H9 (cell line): ENCODE data around the gene TSPAN5. TPM values are rescaled to one million over a fixed set of nuclear protein-coding genes. Genes with fewer than 3 reads are reported as not detected.

ENCODE experiments used
- DNase-seq: peaks from one replicate; pipeline ENCODE4 v3.0.0-alpha.2; 2017
- H2AFZ ChIP-seq: one replicate; pipeline ENCODE4 v1.6.1; 2013; ENCODE audit warnings: mild to moderate bottlenecking, low read length, control low read depth, moderate library complexity
- H2AK5ac ChIP-seq: 2 replicates; pipeline ENCODE4 v1.6.1; 2013; ENCODE audit warnings: low read length, control low read depth, mixed read lengths; ENCODE audit not compliant: insufficient read length
- H2BK120ac ChIP-seq: one replicate; pipeline ENCODE4 v1.6.1; 2013; ENCODE audit warnings: low read depth, mild to moderate bottlenecking, low read length, control low read depth, inconsistent platforms; ENCODE audit not compliant: poor library complexity, severe bottlenecking
- H2BK12ac ChIP-seq: 2 replicates; pipeline ENCODE4 v1.6.1; 2013; ENCODE audit warnings: low read length, control low read depth, mixed read lengths, low read depth; ENCODE audit not compliant: insufficient read length
- H2BK15ac ChIP-seq: 2 replicates; pipeline ENCODE4 v1.6.1; 2013; ENCODE audit warnings: low read depth, low read length, control low read depth
- H2BK20ac ChIP-seq: one replicate; pipeline ENCODE4 v1.6.1; 2013; ENCODE audit warnings: low read depth, mild to moderate bottlenecking, low read length, control low read depth, inconsistent platforms; ENCODE audit not compliant: poor library complexity, severe bottlenecking
- H2BK5ac ChIP-seq: 2 replicates; pipeline ENCODE4 v1.6.1; 2013; ENCODE audit warnings: low read length, control low read depth, mixed read lengths; ENCODE audit not compliant: insufficient read length
- H3K14ac ChIP-seq: 2 replicates; pipeline ENCODE4 v1.6.1; 2013; ENCODE audit warnings: low read length, control low read depth; ENCODE audit not compliant: insufficient read depth
- H3K18ac ChIP-seq: 2 replicates; pipeline ENCODE4 v1.6.1; 2013; ENCODE audit warnings: low read depth, mild to moderate bottlenecking, mixed read lengths, low read length, control low read depth; ENCODE audit not compliant: insufficient read length
- H3K23ac ChIP-seq: 2 replicates; pipeline ENCODE4 v1.6.1; 2013; ENCODE audit warnings: low read length, control low read depth, mixed read lengths, low read depth; ENCODE audit not compliant: insufficient read length
- H3K23me2 ChIP-seq: 2 replicates; pipeline ENCODE4 v1.6.1; 2013; ENCODE audit warnings: low read depth, mild to moderate bottlenecking, mixed read lengths, low read length, control low read depth; ENCODE audit not compliant: insufficient read length, poor library complexity, severe bottlenecking
- H3K27ac ChIP-seq: 2 replicates; pipeline ENCODE4 v1.5.1; 2013; ENCODE audit warnings: low read length, control low read depth, mixed read lengths, low read depth; ENCODE audit not compliant: insufficient read length
- H3K27me3 ChIP-seq: 2 replicates; pipeline ENCODE4 v1.6.1; 2013; ENCODE audit warnings: low read length, control low read depth, inconsistent platforms; ENCODE audit not compliant: insufficient read depth
- H3K4ac ChIP-seq: 2 replicates; pipeline ENCODE4 v1.6.1; 2013; ENCODE audit warnings: low read depth, mild to moderate bottlenecking, control low read depth, inconsistent platforms, low read length, moderate library complexity
- H3K4me1 ChIP-seq: 2 replicates; pipeline ENCODE4 v1.6.1; 2013; ENCODE audit warnings: low read length, control low read depth, inconsistent platforms; ENCODE audit not compliant: insufficient read depth
- H3K4me2 ChIP-seq: 2 replicates; pipeline ENCODE4 v1.6.1; 2013; ENCODE audit warnings: low read length, control low read depth, mixed read lengths; ENCODE audit not compliant: insufficient read length, insufficient read depth
- H3K56ac ChIP-seq: 2 replicates; pipeline ENCODE4 v1.6.1; 2013; ENCODE audit warnings: low read depth, mild to moderate bottlenecking, mixed read lengths, low read length, control low read depth; ENCODE audit not compliant: insufficient read length
- H3K79me1 ChIP-seq: 2 replicates; pipeline ENCODE4 v1.6.1; 2013; ENCODE audit warnings: low read depth, mild to moderate bottlenecking, moderate library complexity, low read length, control low read depth, inconsistent platforms; ENCODE audit not compliant: insufficient read depth, poor library complexity, severe bottlenecking
- H3K79me2 ChIP-seq: 2 replicates; pipeline ENCODE4 v1.6.1; 2013; ENCODE audit warnings: low read length, control low read depth, inconsistent platforms; ENCODE audit not compliant: insufficient read depth
- H3K9ac ChIP-seq: 2 replicates; pipeline ENCODE4 v1.6.1; 2013; ENCODE audit warnings: low read length, control low read depth, mixed read lengths; ENCODE audit not compliant: insufficient read length; ENCODE audit errors: extremely low read depth
- H3K9me3 ChIP-seq: one replicate; pipeline ENCODE4 v1.6.1; 2013; ENCODE audit warnings: low read depth, low read length, inconsistent platforms; ENCODE audit not compliant: control insufficient read depth
- H3T11ph ChIP-seq: one replicate; pipeline ENCODE4 v1.6.1; 2013; ENCODE audit warnings: mild to moderate bottlenecking, low read length, control low read depth, inconsistent platforms
- H4K20me1 ChIP-seq: one replicate; pipeline ENCODE4 v1.6.1; 2013; ENCODE audit not compliant: control insufficient read depth, insufficient read length, insufficient read depth
- H4K5ac ChIP-seq: 2 replicates; pipeline ENCODE4 v1.6.1; 2013; ENCODE audit warnings: low read depth, mild to moderate bottlenecking, mixed read lengths, low read length, control low read depth; ENCODE audit not compliant: insufficient read length
- H4K8ac ChIP-seq: replicated peaks from 2 replicates; pipeline ENCODE4 v1.6.1; 2013; ENCODE audit warnings: low read length, control low read depth, mixed read lengths, low read depth; ENCODE audit not compliant: insufficient read length
- H4K91ac ChIP-seq: 2 replicates; pipeline ENCODE4 v1.6.1; 2013; ENCODE audit warnings: low read depth, mild to moderate bottlenecking, moderate library complexity, mixed read lengths, low read length, control low read depth; ENCODE audit not compliant: insufficient read length
- H3K27ac Mint-ChIP-seq, 3 experiments: 2 replicates in 2 of 3; 3 replicates in 1 of 3; pipeline ENCODE4 v1.8.0; 2020 to 2021; ENCODE audit warnings: mixed read lengths in 3 of 3, mild to moderate bottlenecking in 1 of 3, moderate library complexity in 1 of 3
- H3K27me3 Mint-ChIP-seq: 2 replicates; pipeline ENCODE4 v1.8.0; 2021; ENCODE audit warnings: low read depth, mild to moderate bottlenecking, moderate library complexity, mixed read lengths
- H3K36me3 Mint-ChIP-seq, 3 experiments: 2 replicates in 2 of 3; 3 replicates in 1 of 3; pipeline ENCODE4 v1.8.0; 2020 to 2021; ENCODE audit warnings: low read depth in 3 of 3, mixed read lengths in 3 of 3; ENCODE audit not compliant: insufficient read depth in 1 of 3
- H3K4me1 Mint-ChIP-seq, 2 experiments: 2 replicates each; pipeline ENCODE4 v1.8.0; 2020; ENCODE audit warnings: mixed read lengths in 2 of 2
- H3K4me3 Mint-ChIP-seq, 2 experiments: 2 replicates in 1 of 2; 3 replicates in 1 of 2; pipeline ENCODE4 v1.8.0; 2020 to 2021; ENCODE audit warnings: mild to moderate bottlenecking in 2 of 2, mixed read lengths in 2 of 2, moderate library complexity in 1 of 2
- H3K9me3 Mint-ChIP-seq, 2 experiments: 2 replicates in 1 of 2; 3 replicates in 1 of 2; pipeline ENCODE4 v1.8.0; 2020; ENCODE audit warnings: mild to moderate bottlenecking in 2 of 2, mixed read lengths in 2 of 2, moderate library complexity in 1 of 2
- WGBS: extraction: QIAGEN DNeasy Blood & Tissue Kit; methylation state at CpG from one replicate; pipeline ENCODE4 v1.1.7; 2013; ENCODE audit warnings: missing lambda C conversion rate, low lambda C conversion rate, mixed read lengths; ENCODE audit not compliant: insufficient read length; ENCODE audit errors: extremely low coverage; 5-methylcytosine and 5-hydroxymethylcytosine counted together
- total RNA-seq: library from RNA; stranded (reverse); gene quantifications from 2 replicates; pipeline ENCODE4 v1.2.1, GENCODE V29; 2021
- TF ChIP-seq, protein P1 (sequence below): fragments of 200-600 bp; sonication (generic); conservative IDR thresholded peaks from 3 replicates; pipeline ENCODE4 v1.8.0; 2021; ENCODE audit warnings: antibody characterized with exemption, mild to moderate bottlenecking

Gene TSPAN5
- total RNA-seq, 1 experiment from 2014 or later: 7.0 TPM

DNA sequence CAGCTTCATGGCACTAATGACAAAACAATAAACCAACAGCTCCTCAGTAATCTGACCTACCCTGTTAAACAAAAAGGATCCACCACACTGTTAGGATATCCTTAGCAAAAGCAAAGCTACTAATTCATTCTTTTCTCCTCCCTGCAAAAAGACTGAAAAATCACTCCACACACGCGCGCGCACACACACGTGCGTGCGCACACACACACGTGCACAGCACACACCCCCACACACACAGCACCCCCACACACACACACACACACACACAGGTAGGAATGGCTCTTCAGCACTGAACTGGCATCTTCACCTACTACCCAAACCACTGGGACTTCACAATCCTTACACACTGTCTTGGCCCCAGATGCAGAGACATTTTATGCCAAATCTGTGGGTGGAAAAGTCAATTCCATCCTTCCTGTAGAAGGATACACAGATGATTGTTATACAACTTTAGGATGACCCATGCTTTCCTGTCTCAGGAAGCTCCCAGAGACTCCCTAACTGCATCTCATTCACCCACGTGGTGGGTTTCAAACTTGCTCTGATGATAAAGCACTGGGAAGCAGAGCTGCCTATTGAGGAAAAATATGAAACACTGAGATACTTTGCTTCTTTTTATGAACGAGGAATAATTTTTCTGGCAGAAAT, 102.5 kb downstream of the TSPAN5 start:
- Histone ChIP-seq H3K79me2 (no peaks in the 10 kb centered on the region; the same call in 1 of the 2 replicates), H3T11ph (no peak overlapping the region), H3K9me3 (no peaks in the 10 kb centered on the region), H2BK20ac (no peak overlapping the region), H3K14ac (no peak overlapping the region; the same call in 1 of the 2 replicates), H4K5ac (no peak overlapping the region), H3K9ac (no peak overlapping the region), H3K27me3 (no peaks in the 10 kb centered on the region), H2BK15ac (no peak overlapping the region), H3K4me1 (peaks cover 14% of the 10 kb centered on the region; the same call in 1 of the 2 replicates), H3K23me2 (no peaks in the 10 kb centered on the region), H2BK120ac (no peak overlapping the region), H4K8ac (no peak overlapping the region), H3K4me2 (no peak overlapping the region), H2BK5ac (no peak overlapping the region), H2BK12ac (no peak overlapping the region), H2AFZ (no peak overlapping the region), H4K91ac (no peak overlapping the region), H4K20me1 (no peaks in the 10 kb centered on the region), H3K4ac (no peak overlapping the region), H3K27ac (no peak overlapping the region), H3K18ac (peak overlapping the region; percentile 50), H2AK5ac (no peak overlapping the region), H3K56ac (no peak overlapping the region), H3K23ac (no peak overlapping the region), H3K79me1 (no peaks in the 10 kb centered on the region)
- Mint-ChIP-seq H3K4me1 (peaks cover 46 to 52% of the 10 kb centered on the region in 2 experiments), H3K27ac (peak overlapping the region; percentile 5 to 14 (median 9); a peak in 4 of 7 replicates), H3K27me3 (no peaks in the 10 kb centered on the region), H3K36me3 (peaks cover 0 to 9% (median 0%) of the 10 kb centered on the region in 3 experiments; a peak in 3 of 7 replicates), H3K9me3 (peaks cover 0 to 6% of the 10 kb centered on the region in 2 experiments; a peak in 3 of 5 replicates), H3K4me3 (peak overlapping the region in 1 of 2 experiments; percentile 7; a peak in 2 of 5 replicates)
- WGBS: no CpG with 5 or more reads among the region's 10 CpGs
- TF ChIP-seq, protein P1, sequence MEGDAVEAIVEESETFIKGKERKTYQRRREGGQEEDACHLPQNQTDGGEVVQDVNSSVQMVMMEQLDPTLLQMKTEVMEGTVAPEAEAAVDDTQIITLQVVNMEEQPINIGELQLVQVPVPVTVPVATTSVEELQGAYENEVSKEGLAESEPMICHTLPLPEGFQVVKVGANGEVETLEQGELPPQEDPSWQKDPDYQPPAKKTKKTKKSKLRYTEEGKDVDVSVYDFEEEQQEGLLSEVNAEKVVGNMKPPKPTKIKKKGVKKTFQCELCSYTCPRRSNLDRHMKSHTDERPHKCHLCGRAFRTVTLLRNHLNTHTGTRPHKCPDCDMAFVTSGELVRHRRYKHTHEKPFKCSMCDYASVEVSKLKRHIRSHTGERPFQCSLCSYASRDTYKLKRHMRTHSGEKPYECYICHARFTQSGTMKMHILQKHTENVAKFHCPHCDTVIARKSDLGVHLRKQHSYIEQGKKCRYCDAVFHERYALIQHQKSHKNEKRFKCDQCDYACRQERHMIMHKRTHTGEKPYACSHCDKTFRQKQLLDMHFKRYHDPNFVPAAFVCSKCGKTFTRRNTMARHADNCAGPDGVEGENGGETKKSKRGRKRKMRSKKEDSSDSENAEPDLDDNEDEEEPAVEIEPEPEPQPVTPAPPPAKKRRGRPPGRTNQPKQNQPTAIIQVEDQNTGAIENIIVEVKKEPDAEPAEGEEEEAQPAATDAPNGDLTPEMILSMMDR: no peak
- no peak for DNase-seq
